COR-L47 (cell line): Measurements from ENCODE around the gene AOC2.
"Not testable (repeated sequence)": the region's sequence is repeated elsewhere in the genome, so short reads cannot be mapped to it uniquely, and the experiment has no call there.

Source experiments
- DNase-seq: peaks from one replicate; lab custom pipeline; 2025; lab: John Stamatoyannopoulos, UW

AOC2 gene

DNA sequence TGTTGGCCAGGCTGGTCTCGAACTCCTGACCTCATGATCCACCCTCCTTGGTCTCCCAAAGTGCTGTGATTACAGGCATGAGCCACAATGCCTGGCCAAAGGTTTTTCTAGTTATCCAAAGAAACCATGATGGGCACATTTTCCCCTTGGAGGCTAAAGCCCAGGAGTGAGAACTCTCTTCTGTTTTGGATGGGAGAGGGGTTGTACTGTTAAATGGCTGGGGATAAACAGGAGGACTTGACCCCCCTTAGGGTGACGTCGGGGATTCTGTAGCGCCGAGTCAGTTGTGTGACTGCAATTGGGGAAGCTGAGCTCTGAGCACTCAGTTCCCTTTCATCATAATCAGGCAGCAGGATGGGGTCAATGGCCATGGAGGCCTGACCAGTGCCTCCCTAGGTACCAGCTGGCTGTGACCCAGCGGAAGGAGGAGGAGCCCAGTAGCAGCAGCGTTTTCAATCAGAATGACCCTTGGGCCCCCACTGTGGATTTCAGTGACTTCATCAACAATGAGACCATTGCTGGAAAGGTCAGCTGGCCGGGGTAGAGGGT, 10.7 kb downstream of the AOC2 start:
- DNase-seq: no peak

DNA sequence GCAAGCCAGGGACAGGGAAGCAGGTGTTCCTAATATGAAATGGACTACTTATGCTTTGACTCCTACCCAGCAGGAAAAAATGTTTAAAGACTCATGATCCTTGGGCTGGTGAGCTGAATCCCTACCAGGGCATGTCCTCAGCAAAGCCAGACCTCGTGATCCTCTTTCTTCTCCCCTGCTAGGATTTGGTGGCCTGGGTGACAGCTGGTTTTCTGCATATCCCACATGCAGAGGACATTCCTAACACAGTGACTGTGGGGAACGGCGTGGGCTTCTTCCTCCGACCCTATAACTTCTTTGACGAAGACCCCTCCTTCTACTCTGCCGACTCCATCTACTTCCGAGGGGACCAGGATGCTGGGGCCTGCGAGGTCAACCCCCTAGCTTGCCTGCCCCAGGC, 11.7 kb downstream of the AOC2 start:
- DNase-seq: not testable (repeated sequence)

DNA sequence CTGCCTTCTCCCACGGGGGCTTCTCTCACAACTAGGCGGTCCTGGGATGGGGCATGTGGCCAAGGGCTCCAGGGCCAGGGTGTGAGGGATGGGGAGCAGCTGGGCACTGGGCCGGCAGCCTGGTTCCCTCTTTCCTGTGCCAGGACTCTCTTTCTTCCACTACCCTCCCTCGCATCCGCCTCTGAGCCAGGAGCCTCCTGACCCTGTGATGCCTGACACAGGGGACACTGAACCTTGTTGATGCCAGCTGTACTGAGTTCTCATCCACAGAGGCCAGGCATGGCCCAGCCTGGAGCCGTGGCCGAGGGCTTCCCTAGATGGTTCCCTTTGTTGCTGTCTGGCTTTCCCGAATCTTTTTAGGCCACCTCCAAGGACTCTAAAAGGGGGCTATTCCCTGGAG, 12.1 kb downstream of the AOC2 start:
- DNase-seq: not testable (repeated sequence)

DNA sequence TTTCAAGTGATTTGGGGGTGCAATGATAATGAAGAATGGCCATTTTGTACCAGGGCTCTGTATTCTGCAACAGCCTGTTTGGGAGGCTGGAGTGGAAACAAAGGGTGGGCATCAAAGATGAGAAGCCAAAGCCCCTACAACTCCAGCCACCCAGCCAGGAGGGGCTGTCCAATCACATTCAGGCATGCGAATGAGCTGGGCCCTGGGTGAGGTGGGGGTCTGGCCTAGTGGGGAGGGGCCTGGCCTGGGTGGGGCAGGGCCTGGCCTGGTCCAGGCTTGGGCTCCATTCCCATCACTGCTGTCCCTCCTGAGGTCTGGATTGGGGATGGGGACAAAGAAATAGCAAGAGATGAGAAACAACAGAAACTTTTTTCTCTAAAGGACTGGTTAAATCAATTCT, 13.0 kb downstream of the AOC2 start:
- no peak for DNase-seq

DNA sequence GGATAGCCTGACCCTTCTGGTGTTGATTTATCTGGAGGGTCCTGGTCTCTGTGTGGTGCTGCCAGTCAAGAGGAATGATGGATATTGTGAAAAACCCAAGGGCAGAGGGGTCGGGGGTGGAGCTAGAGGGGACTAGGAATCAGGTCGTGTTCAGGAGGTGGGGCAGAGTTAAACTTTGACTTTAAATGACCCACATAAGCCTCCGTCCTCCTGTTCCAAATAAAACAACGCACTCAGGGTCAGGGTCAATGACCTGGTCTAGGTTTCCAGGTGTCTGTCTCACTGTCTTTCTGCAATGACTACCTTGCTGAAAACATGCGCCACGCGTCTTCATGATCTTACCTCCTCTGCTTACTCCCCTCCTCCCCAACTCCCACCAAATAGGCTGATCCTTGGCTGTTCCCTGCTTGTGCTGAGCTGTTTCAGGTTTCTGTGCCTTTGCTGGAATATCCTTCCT, 21.3 kb downstream of the AOC2 start:
- DNase-seq: no peak

DNA sequence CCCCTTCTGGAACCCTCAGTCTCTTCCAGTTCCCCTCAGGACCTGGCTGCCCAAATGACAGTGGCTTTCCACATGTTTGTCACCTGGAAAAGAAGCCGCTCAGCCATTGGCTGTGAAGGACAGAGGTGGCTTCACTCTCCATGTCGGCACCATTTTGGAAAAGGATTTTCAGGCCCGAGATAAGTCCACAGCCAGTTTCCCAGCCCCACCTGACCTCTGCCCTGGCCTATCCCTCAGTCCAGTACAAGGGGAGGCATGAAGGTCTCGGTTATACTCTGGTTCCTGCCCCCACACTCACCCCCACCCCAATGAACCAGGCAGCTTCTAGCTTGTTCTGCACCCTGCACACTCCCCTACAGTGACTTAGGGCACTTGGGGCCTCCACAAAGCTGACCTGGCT, 21.8 kb downstream of the AOC2 start:
- DNase-seq: no peak

DNA sequence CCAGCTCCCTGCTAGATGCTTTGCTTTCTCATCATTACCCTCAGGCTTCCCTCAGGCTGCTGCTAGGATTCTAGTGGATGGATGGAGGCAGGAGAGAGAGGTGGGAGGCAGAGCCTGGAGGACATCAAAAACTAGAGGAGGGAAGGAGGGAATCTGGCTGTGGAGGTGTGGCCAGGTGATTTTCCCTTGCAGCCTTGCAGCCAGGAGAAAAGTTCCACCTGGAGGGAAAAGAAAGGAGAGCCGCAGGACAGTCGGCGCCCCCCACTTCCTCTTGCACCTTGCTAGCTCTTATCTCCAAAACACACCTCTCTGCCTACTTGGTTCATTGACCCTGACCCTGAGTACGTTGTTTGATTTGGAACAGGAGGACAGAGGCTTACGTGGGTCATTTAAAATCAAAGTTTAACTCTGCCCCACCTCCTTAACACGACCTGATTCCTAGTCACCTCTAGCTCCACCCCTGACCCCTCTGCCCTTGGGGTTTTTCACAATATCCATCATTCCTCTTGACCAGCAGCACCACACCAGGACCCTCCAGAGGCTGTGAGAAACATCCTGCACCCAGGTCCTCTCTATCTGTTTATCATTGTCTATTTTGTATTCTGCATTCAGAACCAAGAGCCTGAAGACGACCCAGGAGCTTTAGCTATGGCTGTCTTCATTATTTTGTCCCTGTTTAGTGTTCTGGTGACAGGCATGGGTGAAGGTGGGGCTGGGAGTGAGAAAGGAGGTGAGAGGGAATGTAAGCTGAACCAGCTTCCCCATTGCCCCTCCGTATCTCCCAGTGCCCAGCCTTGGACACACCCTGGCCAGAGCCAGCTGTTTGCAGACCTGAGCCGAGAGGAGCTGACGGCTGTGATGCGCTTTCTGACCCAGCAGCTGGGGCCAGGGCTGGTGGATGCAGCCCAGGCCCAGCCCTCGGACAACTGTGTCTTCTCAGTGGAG, 22.5 kb downstream of the AOC2 start:
- DNase-seq: no peak

DNA sequence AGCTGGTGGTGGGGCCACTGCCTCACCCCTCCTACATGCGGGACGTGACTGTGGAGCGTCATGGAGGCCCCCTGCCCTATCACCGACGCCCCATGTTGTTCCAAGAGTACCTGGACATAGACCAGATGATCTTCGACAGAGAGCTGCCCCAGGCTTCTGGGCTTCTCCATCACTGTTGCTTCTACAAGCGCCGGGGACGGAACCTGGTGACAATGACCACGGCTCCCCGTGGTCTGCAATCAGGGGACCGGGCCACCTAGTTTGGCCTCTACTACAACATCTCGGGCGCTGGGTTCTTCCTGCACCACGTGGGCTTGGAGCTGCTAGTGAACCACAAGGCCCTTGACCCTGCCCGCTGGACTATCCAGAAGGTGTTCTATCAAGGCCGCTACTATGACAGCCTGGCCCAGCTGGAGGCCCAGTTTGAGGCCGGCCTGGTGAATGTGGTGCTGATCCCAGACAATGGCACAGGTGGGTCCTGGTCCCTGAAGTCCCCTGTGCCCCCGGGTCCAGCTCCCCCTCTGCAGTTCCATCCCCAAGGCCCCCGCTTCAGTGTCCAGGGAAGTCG, 23.4 kb downstream of the AOC2 start:
- DNase-seq: not testable (repeated sequence)

DNA sequence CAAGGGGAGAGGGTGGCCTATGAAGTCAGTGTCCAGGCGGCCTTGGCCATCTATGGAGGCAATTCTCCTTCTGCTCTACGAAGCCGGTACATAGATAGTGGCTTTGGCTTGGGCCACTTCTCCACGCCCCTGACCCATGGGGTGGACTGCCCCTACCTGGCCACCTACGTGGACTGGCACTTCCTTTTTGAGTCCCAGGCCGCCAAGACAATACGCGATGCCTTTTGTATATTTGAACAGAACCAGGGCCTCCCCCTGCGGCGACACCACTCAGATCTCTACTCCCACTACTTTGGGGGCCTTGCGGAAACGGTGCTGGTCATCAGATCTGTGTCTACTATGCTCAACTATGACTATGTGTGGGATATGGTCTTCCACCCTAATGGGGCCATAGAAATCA, 24.0 kb downstream of the AOC2 start:
- DNase-seq: no peak

DNA sequence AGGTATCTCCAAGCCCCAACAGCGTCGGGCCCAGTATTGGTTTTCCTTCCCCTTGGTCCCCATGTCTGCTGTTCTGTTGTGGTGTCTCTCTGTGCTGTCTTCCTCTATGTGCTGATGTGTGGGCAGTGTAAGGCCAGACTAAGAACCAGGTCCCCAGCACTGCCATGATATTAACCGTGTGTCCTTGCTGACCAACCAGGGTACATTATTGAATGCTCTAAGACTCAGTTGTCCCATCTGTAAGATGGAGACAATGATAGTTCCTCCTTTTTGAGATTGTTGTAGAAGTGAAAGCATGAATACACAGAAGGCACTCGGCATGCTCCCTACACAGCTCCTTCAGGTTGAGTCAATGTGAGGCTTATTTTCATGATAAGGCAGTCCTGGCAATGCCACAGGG, 27.3 kb downstream of the AOC2 start:
- DNase-seq: no peak

DNA sequence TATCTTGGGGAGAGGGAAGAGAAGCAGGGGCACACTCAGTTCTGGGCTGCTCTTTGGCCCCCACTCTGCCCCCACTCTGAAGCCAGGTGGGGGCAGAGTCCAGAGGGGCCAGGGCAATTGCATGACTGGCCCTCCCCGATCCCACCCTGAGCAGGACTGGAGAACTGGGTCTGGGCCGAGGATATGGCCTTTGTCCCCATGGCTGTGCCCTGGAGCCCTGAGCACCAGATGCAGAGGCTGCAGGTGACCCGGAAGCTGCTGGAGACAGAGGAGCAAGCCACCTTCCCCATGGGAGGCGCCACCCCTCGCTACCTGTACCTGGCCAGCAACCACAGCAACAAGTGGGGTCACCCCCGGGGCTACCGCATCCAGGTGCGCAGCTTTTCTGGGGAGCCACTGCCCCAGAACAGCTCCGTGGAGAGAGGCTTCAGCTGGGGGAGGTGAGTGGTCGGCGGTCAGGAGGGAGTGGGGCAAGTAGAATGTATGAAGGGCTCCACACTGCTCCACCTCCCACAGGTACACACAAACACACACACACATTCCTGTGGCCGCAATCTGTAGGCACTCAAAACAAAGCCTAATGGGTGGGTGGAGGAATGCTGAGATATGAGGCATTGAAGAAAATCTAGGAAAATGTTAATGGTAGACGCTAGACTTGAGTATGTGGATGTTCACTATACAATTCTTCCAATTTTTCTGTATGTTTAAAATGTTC, 28.0 kb downstream of the AOC2 start:
- DNase-seq: no peak

DNA sequence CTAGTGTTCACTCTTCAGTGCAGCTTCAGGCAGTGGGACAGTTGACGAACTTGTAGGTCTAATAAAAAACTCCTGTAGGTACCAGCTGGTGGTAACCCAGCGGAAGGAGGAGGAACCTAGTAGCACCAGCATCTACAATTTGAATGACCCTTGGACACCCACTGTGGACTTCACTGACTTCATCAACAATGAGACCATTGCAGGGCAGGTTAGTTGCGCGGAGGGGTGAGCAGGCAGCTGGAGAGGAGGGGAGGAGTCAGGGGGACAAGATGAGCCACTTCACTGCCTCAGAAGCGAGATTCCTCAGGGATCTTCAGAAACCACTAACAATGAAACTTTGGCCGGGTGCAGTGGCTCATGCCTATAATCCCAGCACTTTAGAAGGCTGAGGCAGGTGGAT, 28.9 kb downstream of the AOC2 start:
- no peak for DNase-seq

DNA sequence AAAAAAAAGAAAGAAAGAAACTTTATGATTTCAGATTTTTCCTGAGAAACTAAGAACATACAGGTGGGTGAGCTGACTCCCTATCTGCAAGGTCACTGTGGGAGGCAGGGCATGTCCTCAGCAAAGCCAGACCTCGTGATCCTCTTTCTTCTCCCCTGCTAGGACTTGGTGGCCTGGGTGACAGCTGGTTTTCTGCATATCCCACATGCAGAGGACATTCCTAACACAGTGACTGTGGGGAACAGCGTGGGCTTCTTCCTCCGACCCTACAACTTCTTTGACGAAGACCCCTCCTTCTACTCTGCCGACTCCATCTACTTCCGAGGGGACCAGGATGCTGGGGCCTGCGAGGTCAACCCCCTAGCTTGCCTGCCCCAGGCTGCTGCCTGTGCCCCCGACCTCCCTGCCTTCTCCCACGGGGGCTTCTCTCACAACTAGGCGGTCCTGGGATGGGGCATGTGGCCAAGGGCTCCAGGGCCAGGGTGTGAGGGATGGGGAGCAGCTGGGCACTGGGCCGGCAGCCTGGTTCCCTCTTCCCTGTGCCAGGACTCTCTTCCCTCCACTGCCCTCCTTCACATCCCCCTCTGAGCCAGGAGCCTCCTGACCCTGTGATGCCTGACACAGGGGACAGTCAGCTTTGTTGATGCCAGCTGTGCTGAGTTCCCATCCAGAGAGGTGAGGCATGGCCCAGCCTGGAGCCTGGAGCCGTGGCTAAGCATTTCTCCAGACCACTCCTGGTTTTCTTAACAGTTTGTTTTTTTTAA, 29.7 kb downstream of the AOC2 start:
- DNase-seq: not testable (repeated sequence)

DNA sequence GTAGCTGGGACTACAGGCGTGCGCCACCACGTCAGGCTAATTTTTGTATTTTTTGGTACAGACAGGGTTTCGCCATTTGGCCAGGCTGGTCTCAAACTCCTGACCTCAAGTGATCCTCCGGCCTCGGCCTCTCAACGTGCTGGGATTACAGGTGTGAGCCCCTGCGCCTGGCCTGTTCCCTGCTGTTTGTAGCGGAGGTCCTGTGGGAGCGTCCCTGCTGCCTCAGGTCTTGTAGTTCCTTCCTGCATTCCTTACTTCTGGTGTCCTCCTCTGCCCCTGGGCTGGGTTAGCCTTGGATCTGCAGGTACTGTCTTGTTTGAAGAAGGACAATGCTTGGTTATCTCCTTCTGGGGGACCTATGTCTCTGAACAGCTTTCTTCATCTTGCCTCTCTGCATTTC, 32.7 kb downstream of the AOC2 start:
- DNase-seq: no peak

DNA sequence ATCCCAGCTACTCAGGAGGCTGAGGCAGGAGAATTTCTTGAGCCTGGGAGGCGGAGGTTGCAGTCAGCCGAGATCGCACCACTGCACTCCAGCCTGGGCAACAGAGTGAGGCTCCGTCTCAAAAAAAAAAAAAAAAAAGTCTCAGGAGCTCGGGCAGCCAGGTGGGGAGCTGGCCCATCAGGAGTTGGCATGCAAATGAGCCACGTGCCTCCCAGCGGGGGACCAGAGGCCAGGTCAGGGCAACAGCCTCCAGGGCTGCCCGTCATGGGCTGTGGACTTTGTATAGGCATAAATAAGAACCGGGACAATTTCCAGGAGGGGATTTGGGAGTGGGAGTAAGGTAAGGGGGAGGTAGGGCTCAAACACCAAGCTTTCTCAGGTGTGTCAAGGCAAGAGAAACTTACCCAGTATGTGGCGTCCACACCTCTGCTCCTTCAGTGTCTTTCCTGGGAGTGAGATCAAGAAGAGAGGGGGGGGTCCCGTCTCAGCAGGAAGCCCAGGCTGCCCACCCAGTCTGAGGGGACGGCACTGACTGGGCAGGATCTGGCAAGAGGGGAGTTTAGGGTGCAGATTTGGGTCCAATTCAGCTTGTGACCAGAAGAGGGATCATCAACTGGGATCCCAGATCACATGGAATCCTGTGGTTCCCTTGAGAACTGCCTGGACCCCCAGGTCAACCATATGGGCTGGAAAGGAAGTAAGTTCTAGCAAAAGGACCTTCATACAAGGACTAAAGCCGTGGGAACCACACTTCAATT, 33.9 kb downstream of the AOC2 start:
- no peak for DNase-seq

DNA sequence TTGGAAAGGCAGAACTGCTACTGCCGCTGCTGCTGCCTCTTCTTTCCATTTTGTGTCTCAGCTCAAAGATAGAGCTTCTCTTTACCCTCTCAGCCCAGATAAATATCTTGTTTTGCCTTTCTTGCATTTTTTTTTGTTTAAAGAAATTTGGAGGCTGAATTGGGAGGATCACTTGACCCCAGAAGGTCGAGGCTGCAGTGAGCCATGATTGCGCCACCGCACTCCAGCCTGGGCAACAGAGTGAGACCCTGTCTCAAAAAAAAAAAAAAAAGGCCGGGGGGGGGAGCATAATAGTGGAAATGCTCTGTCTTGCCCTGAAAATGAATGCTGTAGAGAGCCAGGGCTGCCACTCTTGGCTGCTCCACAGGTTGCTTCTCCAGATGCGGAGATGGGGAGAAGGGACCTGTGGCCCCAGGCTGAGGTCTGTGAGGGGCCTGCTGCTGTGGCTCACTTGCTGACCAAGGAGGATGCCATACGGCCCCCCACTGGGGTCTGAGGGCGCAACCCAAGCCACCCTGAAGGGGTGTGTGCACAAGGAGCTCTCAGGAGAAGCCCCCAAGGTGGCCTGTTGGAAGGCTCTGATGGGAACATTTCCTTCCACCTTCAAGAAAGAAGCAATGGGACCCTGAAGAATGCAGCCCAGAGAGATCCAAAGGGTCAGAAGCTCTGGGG, 34.7 kb downstream of the AOC2 start:
- no peak for DNase-seq

DNA sequence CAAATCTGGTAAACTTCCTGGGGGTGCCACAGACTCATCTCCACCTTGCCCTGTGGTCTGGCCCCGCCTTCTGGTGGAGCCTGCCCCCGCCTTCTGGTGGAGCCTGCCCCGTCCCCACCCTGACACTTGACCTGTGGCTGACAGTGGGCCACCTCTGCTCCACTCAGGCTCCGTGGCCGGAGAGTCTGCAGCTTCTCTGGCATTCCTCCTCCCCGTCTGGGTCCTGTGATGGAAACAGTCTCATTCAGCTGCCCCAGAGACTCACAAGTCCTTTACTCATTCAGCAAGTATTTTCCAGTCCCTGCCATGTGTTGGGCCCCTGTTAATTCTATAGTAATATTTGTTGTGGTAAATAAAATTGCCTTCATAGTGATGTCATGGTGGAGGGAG, 35.2 kb downstream of the AOC2 start:
- DNase-seq: no peak

DNA sequence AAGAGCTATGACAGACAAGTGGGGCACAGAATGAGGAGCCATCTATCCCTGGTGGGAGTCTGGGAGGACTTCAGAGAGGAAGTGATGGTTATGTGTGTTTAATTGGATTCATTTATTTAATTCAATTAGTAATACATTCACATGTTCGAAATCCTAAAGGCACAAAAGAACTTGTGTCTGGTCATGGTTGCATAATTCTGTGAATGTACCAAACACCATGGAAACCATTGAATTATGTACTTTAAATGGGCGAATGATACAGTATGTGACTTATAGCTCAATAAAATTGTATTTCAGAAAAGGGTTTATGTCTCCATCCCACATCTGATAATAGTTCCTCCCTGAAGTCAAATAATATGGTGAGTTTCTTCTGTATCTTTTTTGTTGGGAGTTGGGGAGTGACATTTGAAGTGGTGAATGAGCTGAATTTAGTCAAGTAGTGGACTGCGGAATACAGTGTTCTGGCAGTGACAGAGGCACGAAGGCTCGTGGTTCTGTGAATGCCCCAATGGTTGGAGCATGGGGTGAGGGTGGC, 36.5 kb downstream of the AOC2 start:
- no peak for DNase-seq

DNA sequence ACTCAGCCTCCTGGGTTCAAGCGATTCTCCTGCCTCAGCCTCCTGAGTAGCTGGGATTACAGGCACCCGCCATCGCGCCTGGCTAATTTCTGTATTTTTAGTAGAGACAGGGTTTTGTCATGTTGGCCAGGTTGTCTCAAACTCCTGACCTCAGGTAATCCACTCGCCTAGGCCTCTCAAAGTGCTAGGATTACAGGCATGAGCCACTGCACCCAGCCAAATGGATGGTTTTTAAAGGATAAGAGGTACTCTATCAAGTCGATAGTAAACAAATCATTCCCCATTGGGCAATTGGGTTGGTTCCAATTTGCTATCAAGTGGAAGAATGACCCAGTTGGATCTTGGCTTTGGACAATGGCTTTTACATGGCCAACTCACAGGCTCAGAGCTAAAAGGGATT, 37.3 kb downstream of the AOC2 start:
- DNase-seq: not testable (repeated sequence)

DNA sequence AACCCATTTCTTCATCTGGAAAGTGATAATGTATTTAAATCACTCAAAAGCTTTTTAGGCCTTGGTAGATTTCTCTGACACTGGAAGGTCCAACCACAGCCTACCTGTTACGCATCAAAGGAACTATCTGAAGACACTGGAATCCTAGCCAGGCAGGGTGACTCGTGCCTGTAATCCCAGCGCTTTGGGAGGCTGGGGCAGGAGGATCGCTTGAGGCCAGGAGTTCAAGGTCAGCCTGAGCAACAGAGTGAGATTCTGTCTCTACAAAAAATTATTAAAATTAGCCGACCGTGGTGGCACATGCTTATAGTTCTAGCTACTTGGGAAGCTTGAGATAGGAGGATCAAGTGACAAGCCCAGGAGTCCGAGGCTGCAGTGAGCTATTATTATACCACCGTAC, 37.8 kb downstream of the AOC2 start:
- no peak for DNase-seq
